IMR-90 (cell line): ENCODE measurements around the gene BPIFB2. TPM values are rescaled to one million over a fixed set of nuclear protein-coding genes. Genes with fewer than 3 reads are reported as not detected.

Experiments used
- ATAC-seq: fragments of 200-7000 bp; cut with Tn5 transposase; 2 replicates; pipeline ENCODE4 v1.9.1; 2020; ENCODE audit warnings: low read depth, mild to moderate bottlenecking, moderate library complexity
- BruUV-seq: library from RNA; stranded (reverse); fragments of 400-500 nt; replicated peaks from 2 replicates; lab custom pipeline; 2021; lab: Mats Ljungman, UMichigan
- CTCF ChIA-PET: fragments of 300-600 bp; formaldehyde crosslinking; extraction: SDS; loops from one replicate; lab custom pipeline; 2021; ENCODE audit warnings: antibody characterized with exemption; lab: Yijun Ruan, JAX
- POLR2A ChIA-PET: fragments of 300-600 bp; sonication (Branson Sonifier 250); formaldehyde crosslinking; loops from one replicate; lab custom pipeline; 2022; ENCODE audit warnings: antibody characterized with exemption; ENCODE audit not compliant: unreplicated experiment; lab: Charles Lee
- DNase-seq: peaks from one replicate; pipeline ENCODE4 v3.0.0; 2013
- H2AFZ ChIP-seq: replicated peaks from 2 replicates; pipeline ENCODE3; 2013; ENCODE audit warnings: low read length, mild to moderate bottlenecking; ENCODE audit not compliant: poor library complexity
- H2AK5ac ChIP-seq: 2 replicates; pipeline ENCODE4 v1.6.1; 2013; ENCODE audit warnings: low read depth, low read length, inconsistent platforms
- H2AK9ac ChIP-seq: replicated peaks from 2 replicates; pipeline ENCODE3; 2013; ENCODE audit warnings: mild to moderate bottlenecking, low read depth, low read length, moderate library complexity; ENCODE audit not compliant: poor library complexity
- H2BK120ac ChIP-seq: 2 replicates; pipeline ENCODE4 v1.6.1; 2013; ENCODE audit warnings: low read depth, low read length, inconsistent platforms
- H2BK15ac ChIP-seq: 3 replicates; pipeline ENCODE4 v1.6.1; 2013; ENCODE audit warnings: low read depth, low read length, inconsistent platforms
- H2BK20ac ChIP-seq: 2 replicates; pipeline ENCODE4 v1.6.1; 2013; ENCODE audit warnings: low read depth, mild to moderate bottlenecking, inconsistent platforms, low read length, moderate library complexity
- H2BK5ac ChIP-seq: 2 replicates; pipeline ENCODE4 v1.6.1; 2013; ENCODE audit warnings: mild to moderate bottlenecking, low read depth, low read length, inconsistent platforms; ENCODE audit not compliant: poor library complexity, severe bottlenecking
- H3K14ac ChIP-seq: replicated peaks from 2 replicates; pipeline ENCODE4 v1.6.1; 2013; ENCODE audit warnings: low read depth, low read length, inconsistent platforms
- H3K18ac ChIP-seq: 2 replicates; pipeline ENCODE4 v1.6.1; 2013; ENCODE audit warnings: low read depth, low read length, control low read depth
- H3K23ac ChIP-seq: 2 replicates; pipeline ENCODE4 v1.6.1; 2013; ENCODE audit warnings: low read depth, low read length, inconsistent platforms
- H3K27ac ChIP-seq: 2 replicates; pipeline ENCODE4 v1.5.1; 2013; ENCODE audit warnings: mild to moderate bottlenecking, control low read depth, low read length; ENCODE audit not compliant: insufficient read depth
- H3K27me3 ChIP-seq: 2 replicates; pipeline ENCODE4 v1.6.1; 2013; ENCODE audit warnings: low read length; ENCODE audit not compliant: control insufficient read depth, insufficient read depth
- H3K36me3 ChIP-seq: 2 replicates; pipeline ENCODE4 v1.6.1; 2013; ENCODE audit warnings: low read length, mixed read lengths; ENCODE audit not compliant: control insufficient read depth, insufficient read depth
- H3K4ac ChIP-seq: 2 replicates; pipeline ENCODE4 v1.6.1; 2013; ENCODE audit warnings: low read depth, low read length, inconsistent platforms
- H3K4me1 ChIP-seq: 2 replicates; pipeline ENCODE4 v1.6.1; 2013; ENCODE audit warnings: low read length, mixed read lengths; ENCODE audit not compliant: control insufficient read depth, insufficient read depth
- H3K4me2 ChIP-seq: 2 replicates; pipeline ENCODE4 v1.6.1; 2013; ENCODE audit warnings: low read depth, mild to moderate bottlenecking, control low read depth, low read length, moderate library complexity
- H3K4me3 ChIP-seq: 2 replicates; pipeline ENCODE4 v1.5.1; 2013; ENCODE audit warnings: low read depth, mild to moderate bottlenecking, control low read depth, low read length, moderate library complexity; ENCODE audit not compliant: insufficient read depth
- H3K56ac ChIP-seq: 2 replicates; pipeline ENCODE4 v1.6.1; 2013; ENCODE audit warnings: low read length, inconsistent platforms; ENCODE audit not compliant: insufficient read depth; ENCODE audit errors: extremely low read depth
- H3K79me1 ChIP-seq, 2 experiments: 2 replicates each; pipeline ENCODE4 v1.6.1; 2013; ENCODE audit warnings: low read length in 2 of 2, inconsistent platforms in 1 of 2, low read depth in 1 of 2
- H3K9ac ChIP-seq: 2 replicates; pipeline ENCODE4 v1.6.1; 2013; ENCODE audit warnings: low read depth, low read length, control low read depth
- H3K9me1 ChIP-seq: 2 replicates; pipeline ENCODE4 v1.6.1; 2013; ENCODE audit warnings: low read length, inconsistent platforms; ENCODE audit not compliant: insufficient read depth
- H3K9me3 ChIP-seq: 2 replicates; pipeline ENCODE4 v1.6.1; 2013; ENCODE audit warnings: low read length; ENCODE audit not compliant: control insufficient read depth, insufficient read depth
- H4K20me1 ChIP-seq: 2 replicates; pipeline ENCODE4 v1.6.1; 2013; ENCODE audit warnings: low read length, inconsistent platforms; ENCODE audit not compliant: insufficient read depth
- H4K5ac ChIP-seq: 2 replicates; pipeline ENCODE4 v1.6.1; 2013; ENCODE audit warnings: mild to moderate bottlenecking, low read depth, low read length, control low read depth
- H4K8ac ChIP-seq, 2 experiments: 2 replicates each; pipeline ENCODE4 v1.6.1; 2013; ENCODE audit warnings: low read depth in 2 of 2, low read length in 2 of 2, control low read depth in 1 of 2, inconsistent platforms in 1 of 2
- H4K91ac ChIP-seq: 2 replicates; pipeline ENCODE4 v1.6.1; 2013; ENCODE audit warnings: low read depth, low read length, inconsistent platforms; ENCODE audit not compliant: insufficient read depth
- BHLHE40 ChIP-seq: fragments of 150-350 bp; IDR thresholded peaks from 2 replicates; pipeline ENCODE4 v1.6.1; 2016; ENCODE audit warnings: mild to moderate bottlenecking, low read depth, low read length
- CEBPB ChIP-seq: IDR thresholded peaks from 2 replicates; pipeline ENCODE4 v1.6.1; 2012; ENCODE audit warnings: low read depth, low read length, improper control_type of control experiment
- CHD1 ChIP-seq: IDR thresholded peaks from 2 replicates; pipeline ENCODE4 v1.6.1; 2012; ENCODE audit warnings: low read depth, low read length, improper control_type of control experiment
- CTCF ChIP-seq: conservative IDR thresholded peaks from 2 replicates; pipeline ENCODE4 v1.5.1; 2012; ENCODE audit warnings: mild to moderate bottlenecking, low read depth, low read length, improper control_type of control experiment
- MAFK ChIP-seq: IDR thresholded peaks from 2 replicates; pipeline ENCODE4 v1.6.1; 2012; ENCODE audit warnings: low read depth, low read length, improper control_type of control experiment
- MXI1 ChIP-seq: IDR thresholded peaks from 2 replicates; pipeline ENCODE4 v1.6.1; 2012; ENCODE audit warnings: low read depth, mild to moderate bottlenecking, low read length, moderate library complexity, borderline replicate concordance
- NFE2L2 ChIP-seq: fragments of 150-350 bp; IDR thresholded peaks from 2 replicates; pipeline ENCODE4 v1.6.1; 2016; ENCODE audit warnings: low read depth, mild to moderate bottlenecking, low read length
- POLR2A ChIP-seq: IDR thresholded peaks from 2 replicates; pipeline ENCODE4 v1.6.1; 2012; ENCODE audit warnings: mild to moderate bottlenecking, low read depth, low read length
- RAD21 ChIP-seq: IDR thresholded peaks from 2 replicates; pipeline ENCODE4 v1.6.1; 2012; ENCODE audit warnings: low read length, improper control_type of control experiment
- RCOR1 ChIP-seq: IDR thresholded peaks from 2 replicates; pipeline ENCODE4 v1.6.1; 2012; ENCODE audit warnings: mild to moderate bottlenecking, low read length, improper control_type of control experiment; ENCODE audit not compliant: insufficient replicate concordance
- RFX5 ChIP-seq: IDR thresholded peaks from 2 replicates; pipeline ENCODE4 v1.8.0; 2012; ENCODE audit warnings: low read depth, mild to moderate bottlenecking, low read length, moderate library complexity
- WGBS, 2 experiments: methylation state at CpG; one replicate each; pipeline versions ENCODE4 v1.1.5 to v1.1.7; 2013; ENCODE audit warnings: missing lambda C conversion rate in 2 of 2; ENCODE audit not compliant: insufficient read length in 1 of 2; ENCODE audit errors: extremely low coverage in 2 of 2; 5-methylcytosine and 5-hydroxymethylcytosine counted together
- dilution Hi-C: fragments of 300-500 bp; cut with HindIII; formaldehyde crosslinking; loops from one replicate; pipeline ENCODE4 v1.14.3; 2018; ENCODE audit warnings: low sequenced_read_pairs; ENCODE audit not compliant: unreplicated experiment
- in situ Hi-C: fragments of 300-500 bp; cut with MboI; formaldehyde crosslinking; loops from 3 replicates; pipeline ENCODE4 v1.14.3; 2019; ENCODE audit warnings: low sequenced_read_pairs, inconsistent platforms, mixed read lengths
- intact Hi-C: fragments of 100-400 bp; cut with micrococcal nuclease; formaldehyde crosslinking; loops from 2 replicates; pipeline ENCODE4 v1.10.0; 2022
- polyA plus RNA-seq, 3 experiments: library from polyadenylated mRNA; depleted of rRNA; stranded (reverse); fragments of >200 nt; gene quantifications; 2 replicates each; pipeline ENCODE4 v1.2.3, GENCODE V29; 2012; ENCODE audit warnings: low replicate concordance in 1 of 3
- total RNA-seq: library from RNA; depleted of rRNA; stranded (reverse); fragments of >200 nt; gene quantifications from 2 replicates; pipeline ENCODE4 v1.2.3, GENCODE V29; 2012
- TF ChIP-seq, protein P1 (sequence below): fragments of 150-350 bp; IDR thresholded peaks from 2 replicates; pipeline ENCODE4 v1.6.1; 2016; ENCODE audit warnings: low read depth, mild to moderate bottlenecking, low read length, moderate library complexity, borderline replicate concordance
- TF ChIP-seq, protein P2 (sequence below): fragments of 150-350 bp; IDR thresholded peaks from 2 replicates; pipeline ENCODE4 v1.6.1; 2017; ENCODE audit warnings: mild to moderate bottlenecking, antibody characterized with exemption, low read length, low read depth

BPIFB2 gene
- total and polyA plus RNA-seq, 2 of the 4 experiments (the other 2 are of a cell fraction), result not detected

DNA sequence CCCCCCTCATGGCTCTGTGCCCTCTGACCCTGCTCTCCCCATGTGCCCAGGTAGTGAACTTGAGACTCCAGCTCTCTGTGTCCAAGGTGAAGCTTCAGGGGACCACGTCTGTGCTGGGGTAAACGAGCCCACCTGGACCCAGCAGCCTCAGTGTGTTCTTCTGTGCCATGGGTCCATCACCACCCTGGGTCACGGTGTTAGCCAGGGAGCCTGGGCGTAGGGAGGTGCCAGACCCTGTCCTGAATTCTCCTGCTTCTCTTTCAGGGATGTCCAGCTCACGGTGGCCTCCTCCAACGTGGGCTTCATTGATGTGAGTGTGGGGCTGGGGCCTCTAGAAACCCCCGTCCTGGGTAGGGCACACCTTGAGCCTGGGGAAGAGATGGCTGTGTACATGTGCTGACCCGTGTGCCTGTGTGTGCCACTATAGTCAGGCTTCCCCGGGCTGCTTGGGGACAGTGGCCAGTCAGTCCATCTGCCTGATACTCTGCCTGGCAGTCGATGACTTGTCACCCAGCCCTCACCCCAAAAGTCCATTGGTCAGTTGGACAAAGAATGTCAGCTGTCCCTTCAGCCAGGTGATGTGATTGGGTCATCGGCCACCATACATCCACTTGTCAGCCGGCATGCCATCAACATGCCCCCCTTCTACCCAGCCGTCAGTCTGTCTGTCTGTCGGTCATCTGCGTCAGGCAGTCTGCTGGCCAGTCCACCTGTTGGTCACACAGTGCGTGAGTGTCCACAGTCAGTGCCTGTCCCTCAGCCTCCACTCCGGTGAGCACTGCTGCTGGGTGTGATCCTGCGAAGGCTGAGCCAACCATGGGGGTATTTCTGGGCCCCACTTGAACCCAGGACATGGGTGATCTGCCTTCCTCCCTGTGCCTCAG, 13.0 kb downstream of the BPIFB2 start:
- H3K27me3 ChIP-seq, result peaks cover 3% of the 10 kb centered on the region; the same call in 1 of the 2 replicates
- H2BK120ac ChIP-seq, result no peak overlapping the region
- H3K56ac ChIP-seq, result no peak overlapping the region
- DNase-seq, result no peak
- H3K4me1 ChIP-seq, result no peaks in the 10 kb centered on the region
- no peaks in the 10 kb centered on the region for H3K9me3 ChIP-seq
- in situ Hi-C loops, result no loop called here
- H2BK20ac ChIP-seq, result no peak overlapping the region
- no peak overlapping the region for H2AK9ac ChIP-seq
- H3K14ac ChIP-seq, result no peak overlapping the region
- no peaks in the 10 kb centered on the region for H3K79me1 ChIP-seq
- H4K8ac ChIP-seq, result no peak overlapping the region
- intact Hi-C loops, result no loop called here
- H2AFZ ChIP-seq, result peak overlapping the region; percentile 41
- no peak overlapping the region for H4K91ac ChIP-seq
- no peaks in the 10 kb centered on the region for H4K20me1 ChIP-seq
- TF ChIP-seq NFE2L2, result no peak
- TF ChIP-seq RCOR1, result no peak
- TF ChIP-seq, protein P1, sequence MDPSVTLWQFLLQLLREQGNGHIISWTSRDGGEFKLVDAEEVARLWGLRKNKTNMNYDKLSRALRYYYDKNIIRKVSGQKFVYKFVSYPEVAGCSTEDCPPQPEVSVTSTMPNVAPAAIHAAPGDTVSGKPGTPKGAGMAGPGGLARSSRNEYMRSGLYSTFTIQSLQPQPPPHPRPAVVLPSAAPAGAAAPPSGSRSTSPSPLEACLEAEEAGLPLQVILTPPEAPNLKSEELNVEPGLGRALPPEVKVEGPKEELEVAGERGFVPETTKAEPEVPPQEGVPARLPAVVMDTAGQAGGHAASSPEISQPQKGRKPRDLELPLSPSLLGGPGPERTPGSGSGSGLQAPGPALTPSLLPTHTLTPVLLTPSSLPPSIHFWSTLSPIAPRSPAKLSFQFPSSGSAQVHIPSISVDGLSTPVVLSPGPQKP, result no peak
- TF ChIP-seq POLR2A, result no peak
- no peak for TF ChIP-seq CTCF
- TF ChIP-seq CEBPB, result no peak
- no peak for TF ChIP-seq CHD1
- no peak for TF ChIP-seq RFX5
- no peak for TF ChIP-seq MAFK
- TF ChIP-seq BHLHE40, result no peak
- TF ChIP-seq, protein P2, sequence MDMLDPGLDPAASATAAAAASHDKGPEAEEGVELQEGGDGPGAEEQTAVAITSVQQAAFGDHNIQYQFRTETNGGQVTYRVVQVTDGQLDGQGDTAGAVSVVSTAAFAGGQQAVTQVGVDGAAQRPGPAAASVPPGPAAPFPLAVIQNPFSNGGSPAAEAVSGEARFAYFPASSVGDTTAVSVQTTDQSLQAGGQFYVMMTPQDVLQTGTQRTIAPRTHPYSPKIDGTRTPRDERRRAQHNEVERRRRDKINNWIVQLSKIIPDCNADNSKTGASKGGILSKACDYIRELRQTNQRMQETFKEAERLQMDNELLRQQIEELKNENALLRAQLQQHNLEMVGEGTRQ, result no peak
- no peak for TF ChIP-seq RAD21
- no peak for TF ChIP-seq MXI1
- no peak overlapping the region for H2BK5ac ChIP-seq
- H3K4me2 ChIP-seq, result no peak overlapping the region
- no peak overlapping the region for H3K23ac ChIP-seq
- ChIA-PET POLR2A (no interaction called here), CTCF (no interaction called here)
- H3K36me3 ChIP-seq, result no peaks in the 10 kb centered on the region
- ATAC-seq, result no peak
- H3K18ac ChIP-seq, result no peak overlapping the region
- H3K4ac ChIP-seq, result no peak overlapping the region
- no peak overlapping the region for H4K5ac ChIP-seq
- H3K27ac ChIP-seq, result no peak overlapping the region
- dilution Hi-C loops, result no loop called here
- WGBS, 2 experiments, result 83% methylated on average over 5 of the region's 18 CpGs; no CpG with 5 or more reads in 1 of the 2 experiments
- BruUV-seq, result no TSS peak
- H2AK5ac ChIP-seq, result no peak overlapping the region
- H3K9ac ChIP-seq, result no peak overlapping the region
- no peaks in the 10 kb centered on the region for H3K9me1 ChIP-seq
- no peak overlapping the region for H3K4me3 ChIP-seq
- no peak overlapping the region for H2BK15ac ChIP-seq
